Keratinocyte (primary cell): Measurements from ENCODE around the gene EPS8L2. TPM values are rescaled to one million over a fixed set of nuclear protein-coding genes. Genes with fewer than 3 reads are reported as not detected.

Source experiments
- DNase-seq: peaks from one replicate; pipeline ENCODE4 v3.0.0-alpha.2; 2011; ENCODE audit warnings: low read depth, missing footprints, low spot score
- FAIRE-seq: peaks from 2 replicates; lab custom pipeline; 2011; peaks lifted over from hg19 to GRCh38; lab: Jason Lieb, UNC
- H2AFZ ChIP-seq: 2 replicates; pipeline ENCODE4 v1.6.0; 2012; ENCODE audit warnings: low read length, control low read depth, inconsistent platforms; ENCODE audit not compliant: control insufficient read depth
- H3K27ac ChIP-seq: 2 replicates; pipeline ENCODE4 v1.5.1; 2011; ENCODE audit warnings: low read length; ENCODE audit not compliant: control insufficient read depth, insufficient read depth
- H3K27me3 ChIP-seq: 3 replicates; pipeline ENCODE4 v1.6.0; 2011; ENCODE audit warnings: low read length; ENCODE audit not compliant: control insufficient read depth, insufficient read depth; ENCODE audit errors: extremely low read depth
- H3K36me3 ChIP-seq, 2 experiments: 2 replicates in 1 of 2; 3 replicates in 1 of 2; pipeline ENCODE4 v1.5.1; 2011; ENCODE audit warnings: low read length in 2 of 2, mild to moderate bottlenecking in 1 of 2; ENCODE audit not compliant: control insufficient read depth in 2 of 2, insufficient read depth in 2 of 2; ENCODE audit errors: extremely low read depth in 1 of 2
- H3K4me1 ChIP-seq: 3 replicates; pipeline ENCODE4 v1.5.1; 2011; ENCODE audit warnings: low read length; ENCODE audit not compliant: control insufficient read depth, insufficient read depth; ENCODE audit errors: extremely low read depth
- H3K4me2 ChIP-seq: 3 replicates; pipeline ENCODE4 v1.6.0; 2011; ENCODE audit warnings: low read depth, low read length; ENCODE audit not compliant: control insufficient read depth, insufficient read depth; ENCODE audit errors: extremely low read depth
- H3K4me3 ChIP-seq, 3 experiments: fragments of 200-600 bp in 1 of 3; sonication (generic) in 1 of 3; 2 replicates in 2 of 3; 3 replicates in 1 of 3; pipeline ENCODE4 v1.5.1; 2011 to 2016; ENCODE audit warnings: low read length in 3 of 3, mild to moderate bottlenecking in 3 of 3, control low read depth in 2 of 3, inconsistent platforms in 1 of 3, low read depth in 1 of 3, mixed read lengths in 1 of 3, mixed run types in 1 of 3, moderate library complexity in 1 of 3; ENCODE audit not compliant: control insufficient read depth in 2 of 3, insufficient read depth in 2 of 3; ENCODE audit errors: extremely low read depth in 1 of 3
- H3K79me2 ChIP-seq: 2 replicates; pipeline ENCODE4 v1.6.0; 2012; ENCODE audit warnings: low read length; ENCODE audit not compliant: control insufficient read depth, insufficient read depth
- H3K9ac ChIP-seq: 3 replicates; pipeline ENCODE4 v1.6.0; 2011; ENCODE audit warnings: low read length; ENCODE audit not compliant: control insufficient read depth, insufficient read depth; ENCODE audit errors: extremely low read depth
- H3K9me1 ChIP-seq: 3 replicates; pipeline ENCODE4 v1.6.0; 2011; ENCODE audit warnings: low read length; ENCODE audit not compliant: control insufficient read depth, insufficient read depth; ENCODE audit errors: extremely low read depth
- H3K9me3 ChIP-seq: 2 replicates; pipeline ENCODE4 v1.5.1; 2012; ENCODE audit warnings: low read depth, low read length; ENCODE audit not compliant: control insufficient read depth
- H4K20me1 ChIP-seq: 3 replicates; pipeline ENCODE4 v1.6.0; 2011; ENCODE audit warnings: low read length; ENCODE audit not compliant: control insufficient read depth, insufficient read depth; ENCODE audit errors: extremely low read depth
- CTCF ChIP-seq, 3 experiments: IDR thresholded peaks in 1 of 3; conservative IDR thresholded peaks in 1 of 3; optimal IDR thresholded peaks in 1 of 3; 2 replicates in 2 of 3; 3 replicates in 1 of 3; pipeline versions ENCODE3 to v1.5.1; 2011; ENCODE audit warnings: low read length in 3 of 3, mild to moderate bottlenecking in 3 of 3, moderate library complexity in 2 of 3, control low read depth in 1 of 3, inconsistent platforms in 1 of 3; ENCODE audit not compliant: insufficient read depth in 2 of 3; ENCODE audit errors: extremely low read depth in 1 of 3
- EZH2 ChIP-seq: IDR thresholded peaks from one replicate; pipeline ENCODE4 v1.6.1; 2012; ENCODE audit warnings: inconsistent platforms, mild to moderate bottlenecking, low read length, moderate library complexity
- dilution Hi-C: fragments of 300-500 bp; cut with MboI; formaldehyde crosslinking; loops from one replicate; pipeline ENCODE4 v1.7.0; 2020; ENCODE audit warnings: low sequenced_read_pairs; ENCODE audit not compliant: extremely low pct_ligation_motif_present
- polyA plus RNA-seq, 5 experiments: library from polyadenylated mRNA; depleted of rRNA in 3 of 5; stranded (reverse) in 3 of 5; stranded (forward) in 1 of 5; unstranded in 1 of 5; fragments of >200 nt; gene quantifications; 1 replicate in 1 of 5; 2 replicates in 3 of 5; 3 replicates in 1 of 5; pipeline versions ENCODE4 v1.2.1 to v1.2.3, GENCODE V29; 2011 to 2012; ENCODE audit warnings: missing spikeins in 2 of 5, low read depth in 1 of 5, low replicate concordance in 1 of 5

The EPS8L2 gene
- polyA plus RNA-seq, 1 donor (not counting 4 experiments of a cell fraction or from before 2014, with no cell fraction given): 114 TPM

GRCh38 chr11:699753-700152 is 6.3 kb upstream of the EPS8L2 start:
- no peak overlapping the region for H3K9ac ChIP-seq
- no peaks in the 10 kb centered on the region for H3K9me3 ChIP-seq
- H3K27me3 ChIP-seq: no peaks in the 10 kb centered on the region
- no peak overlapping the region for H3K27ac ChIP-seq
- no peak for DNase-seq
- no peaks in the 10 kb centered on the region for H4K20me1 ChIP-seq
- FAIRE-seq: no peak
- dilution Hi-C loops: no loop called here
- H3K79me2 ChIP-seq: peaks cover 25% of the 10 kb centered on the region
- no peak overlapping the region for H2AFZ ChIP-seq
- TF ChIP-seq CTCF (optimal IDR thresholded peaks at IDR 0.05 in 1 of 3, IDR thresholded peaks at IDR 0.05 in 1 of 3, conservative IDR thresholded peaks at IDR 0.05 in 1 of 3; ENCODE audit: extremely low read depth in 1 of 3, insufficient read depth in 2 of 3, low read length in 3 of 3) (no peak), EZH2 (no peak)
- no peak overlapping the region for H3K4me2 ChIP-seq
- peaks cover 26% of the 10 kb centered on the region for H3K4me1 ChIP-seq
- H3K36me3 ChIP-seq: peaks cover 9 to 26% of the 10 kb centered on the region in 2 experiments
- H3K4me3 ChIP-seq: no peak overlapping the region
- no peaks in the 10 kb centered on the region for H3K9me1 ChIP-seq

- Histone ChIP-seq H3K27me3 (no peaks in the 10 kb centered on the region), H2AFZ (no peak overlapping the region), H3K4me3 (no peak overlapping the region), H3K36me3 (peaks cover 9 to 26% of the 10 kb centered on the region in 2 experiments), H3K4me1 (peaks cover 31% of the 10 kb centered on the region), H3K79me2 (peaks cover 22% of the 10 kb centered on the region), H3K27ac (no peak overlapping the region), H3K9me3 (no peaks in the 10 kb centered on the region), H4K20me1 (no peaks in the 10 kb centered on the region), H3K4me2 (no peak overlapping the region), H3K9me1 (no peaks in the 10 kb centered on the region), H3K9ac (no peak overlapping the region)
- DNase-seq: no peak
- dilution Hi-C loops: no loop called here
- TF ChIP-seq EZH2: no peak
- no peak for FAIRE-seq
These were observed 4.1 kb upstream of the EPS8L2 start for GRCh38 chr11:701741-702461.
